CD4-positive, alpha-beta T cell treated with Interferon gamma for 1 hour (primary cell): ENCODE data around the gene KCNK7.
A peak's percentile ranks its signal among the peaks of the same experiment; 100 is the strongest.

ENCODE experiments used
- DNase-seq: peaks from one replicate; pipeline ENCODE4 v3.0.0-alpha.2; 2020

Gene KCNK7

GRCh38 chr11:65585396-65586246 lies 10.0 kb downstream of the KCNK7 start:
- no peak for DNase-seq

DNA sequence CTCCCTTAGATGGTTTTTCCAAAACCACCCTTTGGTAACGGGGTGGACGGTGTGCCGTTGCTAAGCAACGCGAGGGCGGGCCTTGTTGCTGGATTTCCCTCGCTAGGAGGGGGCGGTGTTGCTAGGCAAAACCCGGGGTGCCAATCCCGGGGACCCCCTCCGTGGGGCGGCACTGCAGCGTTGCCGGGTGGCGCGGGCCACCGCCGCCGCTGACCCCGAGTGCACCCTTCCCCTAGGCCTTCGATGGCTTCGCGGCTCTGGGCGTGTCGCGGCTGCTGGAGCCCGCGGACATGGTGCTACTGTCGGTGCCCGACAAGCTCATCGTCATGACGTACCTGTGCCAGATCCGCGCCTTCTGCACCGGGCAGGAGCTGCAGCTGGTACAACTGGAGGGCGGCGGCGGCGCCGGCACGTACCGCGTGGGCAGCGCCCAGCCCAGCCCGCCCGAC lies 10.9 kb downstream of the KCNK7 start:
- no peak for DNase-seq

DNA sequence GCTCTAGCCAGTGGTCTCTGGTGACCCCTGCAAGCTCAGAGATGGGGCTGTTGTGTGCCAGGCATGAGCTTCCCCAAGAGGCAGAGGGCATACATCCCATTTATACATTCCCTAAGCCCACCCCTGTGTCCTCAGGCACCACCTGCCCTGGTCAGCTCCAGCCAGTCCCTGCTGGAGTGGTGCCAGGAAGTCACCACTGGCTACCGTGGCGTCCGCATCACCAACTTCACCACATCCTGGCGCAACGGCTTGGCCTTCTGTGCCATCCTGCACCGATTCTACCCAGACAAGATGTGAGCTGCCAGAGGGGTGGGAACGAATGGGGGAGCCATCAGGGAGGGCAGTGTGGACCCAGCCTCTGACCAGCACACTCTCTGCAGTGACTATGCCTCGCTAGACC lies 11.5 kb downstream of the KCNK7 start:
- DNase-seq: no peak

DNA sequence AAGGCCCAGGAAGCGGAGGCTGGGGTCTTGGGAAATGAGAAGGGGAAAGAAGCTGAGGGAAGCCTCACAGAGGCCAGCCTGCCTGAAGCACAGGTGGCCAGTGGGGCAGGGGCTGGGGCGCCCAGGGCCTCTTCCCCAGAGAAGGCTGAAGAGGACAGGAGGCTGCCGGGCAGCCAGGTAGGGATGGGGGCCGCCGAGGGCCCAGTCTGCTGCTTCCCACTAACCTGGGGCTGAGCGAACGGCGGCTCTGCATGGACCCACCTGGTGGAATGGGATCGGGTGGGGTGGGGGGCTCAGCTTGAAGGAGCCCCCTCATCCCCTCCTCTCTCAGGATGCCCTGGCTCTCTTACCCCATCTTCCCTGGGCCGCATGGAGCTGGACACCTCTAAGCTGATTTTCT lies 12.0 kb downstream of the KCNK7 start:
- no peak for DNase-seq

DNA sequence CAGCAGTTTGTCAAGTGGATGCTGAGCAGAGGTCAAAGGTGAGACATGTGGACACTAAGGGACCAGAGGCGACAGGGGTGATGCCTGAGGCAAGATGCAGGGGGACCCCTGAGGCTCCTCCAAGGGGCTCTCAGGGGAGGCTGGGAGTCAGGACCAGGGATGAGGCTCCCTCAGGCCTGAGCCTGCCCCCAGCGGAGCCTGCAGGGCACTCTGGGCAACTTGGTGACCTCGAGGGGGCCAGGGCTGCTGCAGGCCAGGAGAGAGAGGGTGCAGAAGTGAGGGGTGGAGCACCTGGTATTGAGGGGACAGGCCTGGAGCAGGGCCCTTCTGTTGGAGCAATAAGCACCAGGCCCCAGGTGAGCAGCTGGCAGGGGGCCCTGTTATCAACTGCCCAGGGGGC lies 13.7 kb downstream of the KCNK7 start:
- DNase-seq: no peak

DNA sequence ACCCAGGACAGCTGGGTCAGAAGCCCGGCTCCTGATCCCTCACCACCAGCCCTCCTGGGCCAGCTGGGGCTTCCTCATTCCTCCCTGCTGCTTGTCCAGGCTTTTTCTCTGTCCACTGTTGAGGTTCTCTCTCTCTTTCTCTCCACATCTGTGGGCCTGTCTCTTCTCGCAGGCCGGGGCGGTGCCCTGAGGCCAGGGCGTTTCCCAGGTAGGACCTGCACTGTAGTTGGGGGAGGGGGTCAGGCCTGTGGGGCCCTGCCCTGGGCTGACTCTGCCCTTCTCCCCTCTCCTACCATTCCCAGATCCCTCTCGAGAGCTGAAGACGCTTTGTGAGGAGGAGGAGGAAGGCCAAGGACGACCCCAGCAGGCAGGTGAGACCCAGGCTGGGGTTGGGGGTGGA lies 14.8 kb downstream of the KCNK7 start:
- DNase-seq: no peak

- no peak for DNase-seq
These were observed 15.4 kb downstream of the KCNK7 start for GRCh38 chr11:65580031-65580692.

DNA sequence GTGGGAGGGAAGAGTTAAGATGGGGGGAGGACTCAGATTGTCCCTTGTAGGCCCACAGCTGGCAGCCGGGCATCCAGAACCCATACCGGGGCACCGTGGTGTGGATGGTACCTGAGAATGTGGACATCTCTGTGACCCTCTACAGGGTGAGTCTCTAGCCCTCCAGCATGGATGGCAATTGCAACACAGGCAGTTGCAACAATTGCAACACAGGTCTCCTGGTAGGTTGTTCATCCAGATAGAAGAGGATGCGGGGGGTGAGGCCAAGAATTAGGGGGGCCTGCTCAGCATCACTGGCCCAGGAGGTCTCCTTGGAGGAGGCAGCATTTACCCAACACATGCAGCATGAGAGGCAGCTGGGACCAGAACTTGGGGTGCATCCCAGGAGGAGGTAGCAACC lies 16.3 kb downstream of the KCNK7 start:
- DNase-seq: no peak

DNA sequence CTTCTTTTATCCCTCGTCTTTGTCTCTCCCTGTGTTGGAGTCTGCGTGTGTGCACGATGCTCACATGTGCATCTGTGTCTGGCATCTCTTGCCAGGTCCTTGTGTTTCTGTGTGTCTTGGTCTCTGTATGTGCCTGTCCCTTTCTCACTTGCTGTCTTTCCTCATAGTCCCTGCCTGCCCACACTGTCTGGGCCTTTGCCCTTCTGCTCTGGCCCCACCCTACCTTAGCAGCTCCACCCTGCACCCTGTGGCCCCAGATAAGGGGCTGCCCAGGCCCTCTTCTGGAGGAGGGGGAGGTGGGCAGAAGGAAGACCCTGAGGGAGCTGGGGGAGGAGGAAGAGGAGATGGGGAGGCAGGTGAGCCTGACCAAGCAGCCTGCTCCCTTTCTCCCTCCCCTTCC lies 16.9 kb downstream of the KCNK7 start:
- no peak for DNase-seq

DNA sequence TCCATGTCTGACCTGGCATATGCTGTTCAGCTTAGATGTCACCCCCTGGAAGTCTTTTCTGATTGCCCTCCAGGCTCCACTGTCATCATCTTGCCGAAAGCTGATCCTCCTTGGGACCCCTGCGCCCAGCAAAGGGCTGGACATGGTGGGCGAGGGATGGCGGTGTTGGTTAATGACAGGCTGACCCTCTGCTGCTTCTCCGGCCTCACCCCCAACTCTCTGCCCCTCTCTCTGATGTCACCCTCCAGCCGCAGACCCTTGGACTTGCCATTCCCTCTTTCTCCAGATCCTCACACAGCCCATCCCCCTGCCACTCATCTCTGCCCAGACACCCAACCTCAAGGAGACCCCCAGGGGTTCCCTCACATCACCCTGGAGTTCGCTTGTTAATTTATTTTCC lies 17.5 kb downstream of the KCNK7 start:
- no peak for DNase-seq

- DNase-seq: no peak
These were observed 17.9 kb downstream of the KCNK7 start for GRCh38 chr11:65577756-65578109.

GRCh38 chr11:65576867-65577755 lies 18.5 kb downstream of the KCNK7 start:
- peak; percentile 79 for DNase-seq

- no peak for DNase-seq
These were observed 19.3 kb downstream of the KCNK7 start for GRCh38 chr11:65576232-65576866.

- peak; percentile 84 for DNase-seq
These were observed 19.9 kb downstream of the KCNK7 start, which contains the start of gene EHBP1L1 for GRCh38 chr11:65575568-65576231. EHBP1L1 (plus strand) TSS chr11:65576053; CDS start chr11:65576303, 250 bp downstream.

- DNase-seq: no peak
These were observed 20.6 kb downstream of the KCNK7 start for GRCh38 chr11:65574811-65575567.

GRCh38 chr11:65574109-65574810 lies 21.3 kb downstream of the KCNK7 start:
- peak; percentile 94 for DNase-seq

DNA sequence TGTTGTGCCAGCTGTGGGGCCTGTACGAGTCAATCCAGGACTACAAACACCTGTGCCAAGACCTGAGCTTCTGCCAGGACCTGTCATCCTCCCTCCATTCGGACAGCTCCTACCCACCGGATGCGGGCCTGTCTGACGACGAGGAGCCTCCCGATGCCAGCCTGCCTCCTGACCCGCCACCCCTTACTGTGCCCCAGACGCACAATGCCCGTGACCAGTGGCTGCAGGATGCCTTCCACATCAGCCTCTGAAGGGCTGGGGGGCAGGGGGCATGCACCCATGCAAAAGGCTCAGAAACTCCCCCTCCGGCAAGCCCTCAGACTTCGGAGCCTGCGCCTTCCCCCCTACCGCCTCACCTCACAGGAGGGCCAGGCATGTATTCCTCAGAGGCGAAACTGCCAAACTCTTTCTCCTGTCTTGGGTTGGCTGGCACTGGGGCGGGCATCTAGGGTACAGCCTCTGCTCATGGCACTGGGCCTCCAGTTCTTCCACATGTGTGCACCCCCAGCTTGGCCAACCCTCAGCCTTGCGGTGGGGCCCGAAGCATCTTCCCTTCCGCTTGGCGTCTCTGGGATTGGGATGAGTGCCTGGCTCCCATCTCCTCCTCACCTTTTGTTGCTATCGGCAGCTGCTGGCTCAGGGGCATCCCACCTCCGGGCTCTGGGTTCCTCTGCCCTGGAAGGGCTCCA lies 22.1 kb downstream of the KCNK7 start:
- no peak for DNase-seq

GRCh38 chr11:65572356-65573051 lies 23.1 kb downstream of the KCNK7 start, which contains the start of gene FAM89B:
FAM89B (plus strand) TSS chr11:65572538; CDS start chr11:65572670, 132 bp downstream.
- DNase-seq: peak; percentile 87

GRCh38 chr11:65571940-65572339 lies 23.7 kb downstream of the KCNK7 start:
- DNase-seq: no peak
